Esophagus muscularis mucosa (tissue), 4 donors: Measurements from ENCODE around the gene MROH2B. TPM values are rescaled to one million over a fixed set of nuclear protein-coding genes. Genes with fewer than 3 reads are reported as not detected.
A peak's percentile ranks its signal among the peaks of the same experiment; 100 is the strongest.

Experiments
- DNase-seq: peaks from one replicate; pipeline ENCODE4 v3.0.0-alpha.2; 2017; ENCODE audit errors: extremely low spot score
- H3K27ac ChIP-seq, 4 donors: fragments of 200-600 bp; sonication (generic); replicated peaks in 1 of 4; 1 replicate in 3 of 4; 2 replicates in 1 of 4; pipeline ENCODE4 v1.5.1; 2016 to 2019; ENCODE audit warnings: mild to moderate bottlenecking in 1 of 4
- H3K27me3 ChIP-seq, 4 donors: fragments of 200-600 bp; sonication (generic); one replicate each; pipeline versions ENCODE4 v1.5.1 to v1.6.0; 2016 to 2019
- H3K36me3 ChIP-seq, 4 donors: fragments of 200-600 bp; sonication (generic); one replicate each; pipeline ENCODE4 v1.5.1; 2016 to 2019
- H3K4me1 ChIP-seq, 4 donors: fragments of 200-600 bp; sonication (generic); one replicate each; pipeline ENCODE4 v1.5.1; 2016 to 2019
- H3K4me3 ChIP-seq, 4 donors: fragments of 200-600 bp; sonication (generic); 1 replicate in 2 of 4; 2 replicates in 2 of 4; pipeline ENCODE4 v1.5.1; 2016 to 2019; ENCODE audit warnings: mild to moderate bottlenecking in 4 of 4, moderate library complexity in 1 of 4
- H3K9me3 ChIP-seq, 4 donors: fragments of 200-600 bp; sonication (generic); 1 replicate in 3 of 4; 2 replicates in 1 of 4; pipeline ENCODE4 v1.5.1; 2016 to 2019
- CTCF ChIP-seq, 3 experiments: fragments of 200-600 bp in 2 of 3; fragments of 450-650 bp in 1 of 3; sonication (generic) in 2 of 3; IDR thresholded peaks; one replicate each; pipeline ENCODE4 v1.5.1; 2017 to 2019; ENCODE audit warnings: antibody characterized with exemption in 3 of 3, mild to moderate bottlenecking in 2 of 3, moderate library complexity in 1 of 3
- EP300 ChIP-seq: sonication (generic); formaldehyde crosslinking; IDR thresholded peaks from one replicate; pipeline ENCODE4 v1.6.1; 2017; ENCODE audit warnings: antibody characterized with exemption
- POLR2A ChIP-seq: fragments of 450-650 bp; IDR thresholded peaks from one replicate; pipeline ENCODE4 v1.6.1; 2017; ENCODE audit warnings: antibody characterized with exemption, moderate library complexity, mild to moderate bottlenecking, low read depth
- POLR2AphosphoS5 ChIP-seq, 2 donors: sonication (generic); formaldehyde crosslinking; IDR thresholded peaks; one replicate each; pipeline ENCODE4 v1.6.1; 2017; ENCODE audit warnings: antibody characterized with exemption in 2 of 2
- WGBS: methylation state at CpG from one replicate; pipeline ENCODE4 v1.1.5; 2018; 5-methylcytosine and 5-hydroxymethylcytosine counted together
- intact Hi-C: fragments of 100-400 bp; cut with DNase I; formaldehyde crosslinking; loops from one replicate; pipeline ENCODE4 v1.15.1; 2023
- total RNA-seq, 4 donors: library from RNA; depleted of rRNA; stranded (reverse); fragments of >200 nt; gene quantifications; one replicate each; pipeline versions ENCODE4 v1.1.0 to v1.2.1, GENCODE V29; 2016

The MROH2B gene
- total RNA-seq, 4 donors from 2014 or later = not detected

- Histone ChIP-seq H3K27ac (no peak overlapping the region), H3K27me3 (no peaks in the 10 kb centered on the region), H3K4me1 (no peaks in the 10 kb centered on the region), H3K36me3 (no peaks in the 10 kb centered on the region), H3K9me3 (no peaks in the 10 kb centered on the region), H3K4me3 (no peak overlapping the region)
- intact Hi-C loops = no loop called here
- 86% methylated on average over 6 of the region's 6 CpGs for WGBS
- peak; percentile 72 for DNase-seq
- TF ChIP-seq POLR2AphosphoS5 (IDR thresholded peaks at IDR 0.05) = no peak
- TF ChIP-seq EP300 = no peak
- no peak for TF ChIP-seq CTCF (IDR thresholded peaks at IDR 0.05)
Observed at GRCh38 chr5:41010572-41010971, 60.6 kb downstream of the MROH2B start.

- 79% methylated on average over 4 of the region's 4 CpGs for WGBS
- H3K27me3 ChIP-seq = no peaks in the 10 kb centered on the region
- H3K4me3 ChIP-seq = no peak overlapping the region
- no peak for DNase-seq
- H3K4me1 ChIP-seq = no peaks in the 10 kb centered on the region
- TF ChIP-seq POLR2AphosphoS5 (IDR thresholded peaks at IDR 0.05) (no peak), CTCF (IDR thresholded peaks at IDR 0.05) (no peak), EP300 (no peak), POLR2A (no peak)
- intact Hi-C loops = no loop called here
- H3K27ac ChIP-seq = no peak overlapping the region
- no peaks in the 10 kb centered on the region for H3K9me3 ChIP-seq
- H3K36me3 ChIP-seq = no peaks in the 10 kb centered on the region
Observed at GRCh38 chr5:41009232-41009631, 61.9 kb downstream of the MROH2B start.

- H3K36me3 ChIP-seq = no peaks in the 10 kb centered on the region
- H3K4me1 ChIP-seq = no peaks in the 10 kb centered on the region
- TF ChIP-seq EP300 (no peak), POLR2A (no peak), POLR2AphosphoS5 (IDR thresholded peaks at IDR 0.05) (no peak), CTCF (IDR thresholded peaks at IDR 0.05) (no peak)
- DNase-seq = peak; percentile 57
- no peaks in the 10 kb centered on the region for H3K27me3 ChIP-seq
- WGBS = 83% methylated on average over 7 of the region's 7 CpGs
- no peak overlapping the region for H3K4me3 ChIP-seq
- H3K9me3 ChIP-seq = no peaks in the 10 kb centered on the region
- H3K27ac ChIP-seq = no peak overlapping the region
- intact Hi-C loops = no loop called here
Observed at GRCh38 chr5:41004931-41005330, 66.2 kb downstream of the MROH2B start.

GRCh38 chr5:41003670-41004376 is 67.3 kb downstream of the MROH2B start:
- no peaks in the 10 kb centered on the region for H3K27me3 ChIP-seq
- H3K27ac ChIP-seq = no peak overlapping the region
- intact Hi-C loops = no loop called here
- no peaks in the 10 kb centered on the region for H3K4me1 ChIP-seq
- 52% methylated on average over 3 of the region's 3 CpGs for WGBS
- no peak for TF ChIP-seq CTCF (IDR thresholded peaks at IDR 0.05)
- no peak for TF ChIP-seq POLR2AphosphoS5 (IDR thresholded peaks at IDR 0.05)
- no peak for TF ChIP-seq POLR2A
- TF ChIP-seq EP300 = no peak
- no peak overlapping the region for H3K4me3 ChIP-seq
- H3K9me3 ChIP-seq = no peaks in the 10 kb centered on the region
- no peaks in the 10 kb centered on the region for H3K36me3 ChIP-seq
- DNase-seq = peak; percentile 50

GRCh38 chr5:40999966-41000365 is 71.2 kb downstream of the MROH2B start:
- 91% methylated on average over 4 of the region's 4 CpGs for WGBS
- Histone ChIP-seq H3K27me3 (no peaks in the 10 kb centered on the region), H3K4me3 (no peak overlapping the region), H3K36me3 (no peaks in the 10 kb centered on the region), H3K4me1 (no peaks in the 10 kb centered on the region), H3K9me3 (no peaks in the 10 kb centered on the region), H3K27ac (no peak overlapping the region)
- DNase-seq = peak; percentile 50
- intact Hi-C loops = loop anchor here (10.0 kb wide), 1 partner anchor 265 kb away; no protein-coding TSS in a partner anchor
- TF ChIP-seq POLR2A = no peak
- TF ChIP-seq EP300 = no peak
- no peak for TF ChIP-seq CTCF (IDR thresholded peaks at IDR 0.05)
- no peak for TF ChIP-seq POLR2AphosphoS5 (IDR thresholded peaks at IDR 0.05)
